Fibroblast of lung (primary cell): Measurements from ENCODE around the gene LILRA1. TPM values are rescaled to one million over a fixed set of nuclear protein-coding genes. Genes with fewer than 3 reads are reported as not detected.

Experiments
- DNase-seq, 2 donors: peaks; one replicate each; pipeline versions ENCODE4 v3.0.0 to v3.0.0-alpha.2; 2010; ENCODE audit warnings: low read depth in 2 of 2
- H2AFZ ChIP-seq: 2 replicates; pipeline ENCODE4 v1.5.1; 2012; ENCODE audit warnings: low read length, control low read depth, inconsistent platforms
- H3K27ac ChIP-seq: 2 replicates; pipeline ENCODE4 v1.5.1; 2011; ENCODE audit warnings: low read length, control low read depth; ENCODE audit not compliant: insufficient read depth
- H3K27me3 ChIP-seq: 2 replicates; pipeline ENCODE4 v1.5.1; 2011; ENCODE audit warnings: mild to moderate bottlenecking, low read length; ENCODE audit not compliant: control insufficient read depth, insufficient read depth
- H3K36me3 ChIP-seq: 2 replicates; pipeline ENCODE4 v1.5.1; 2011; ENCODE audit warnings: low read length; ENCODE audit not compliant: control insufficient read depth, insufficient read depth
- H3K4me1 ChIP-seq: 2 replicates; pipeline ENCODE4 v1.5.1; 2011; ENCODE audit warnings: low read length; ENCODE audit not compliant: control insufficient read depth, insufficient read depth; ENCODE audit errors: extremely low read depth
- H3K4me2 ChIP-seq: 2 replicates; pipeline ENCODE4 v1.5.1; 2011; ENCODE audit warnings: low read length, control low read depth; ENCODE audit not compliant: insufficient read depth; ENCODE audit errors: extremely low read depth
- H3K4me3 ChIP-seq, 4 experiments: fragments of 200-600 bp in 1 of 4; sonication (generic) in 1 of 4; replicated peaks in 1 of 4; 2 replicates each; pipeline ENCODE4 v1.5.1; 2011 to 2016; ENCODE audit warnings: low read length in 4 of 4, low read depth in 3 of 4, mild to moderate bottlenecking in 3 of 4, control low read depth in 2 of 4, inconsistent platforms in 1 of 4, mixed read lengths in 1 of 4; ENCODE audit not compliant: insufficient read depth in 1 of 4; ENCODE audit errors: control extremely low read depth in 1 of 4
- H3K79me2 ChIP-seq: 2 replicates; pipeline ENCODE4 v1.5.1; 2012; ENCODE audit warnings: mild to moderate bottlenecking, low read length, inconsistent platforms; ENCODE audit not compliant: control insufficient read depth, insufficient read depth
- H3K9ac ChIP-seq: 2 replicates; pipeline ENCODE4 v1.5.1; 2011; ENCODE audit warnings: mild to moderate bottlenecking, low read length, control low read depth; ENCODE audit not compliant: insufficient read depth
- H3K9me3 ChIP-seq: 2 replicates; pipeline ENCODE4 v1.5.1; 2012; ENCODE audit warnings: low read depth, low read length; ENCODE audit not compliant: control insufficient read depth, insufficient read depth
- H4K20me1 ChIP-seq: 2 replicates; pipeline ENCODE4 v1.5.1; 2011; ENCODE audit warnings: low read length; ENCODE audit not compliant: control insufficient read depth, insufficient read depth; ENCODE audit errors: extremely low read depth
- EZH2 ChIP-seq: IDR thresholded peaks from 2 replicates; pipeline ENCODE4 v1.5.1; 2012; ENCODE audit warnings: low read length, control low read depth, mild to moderate bottlenecking; ENCODE audit errors: missing control alignments
- polyA plus RNA-seq, 2 donors: library from polyadenylated mRNA; depleted of rRNA in 1 of 2; stranded (reverse) in 1 of 2; unstranded in 1 of 2; fragments of >200 nt; gene quantifications; 2 replicates each; pipeline ENCODE4 v1.2.1, GENCODE V29; 2011 to 2012; ENCODE audit warnings: missing spikeins in 1 of 2
- total RNA-seq: library from RNA; depleted of rRNA; stranded (reverse); fragments of >200 nt; gene quantifications from 2 replicates; pipeline ENCODE4 v1.2.1, GENCODE V29; 2014
- TF ChIP-seq, protein P1 (sequence below), 2 donors: IDR thresholded peaks in 1 of 2; conservative IDR thresholded peaks in 1 of 2; 1 replicate in 1 of 2; 2 replicates in 1 of 2; pipeline ENCODE4 v1.5.1; 2011 to 2012; ENCODE audit warnings: low read length in 2 of 2, control low read depth in 1 of 2, inconsistent platforms in 1 of 2, low read depth in 1 of 2, mild to moderate bottlenecking in 1 of 2

LILRA1 gene
- total and polyA plus RNA-seq, 2 donors (not counting 1 experiment from before 2014, with no cell fraction given) = not detected

DNA sequence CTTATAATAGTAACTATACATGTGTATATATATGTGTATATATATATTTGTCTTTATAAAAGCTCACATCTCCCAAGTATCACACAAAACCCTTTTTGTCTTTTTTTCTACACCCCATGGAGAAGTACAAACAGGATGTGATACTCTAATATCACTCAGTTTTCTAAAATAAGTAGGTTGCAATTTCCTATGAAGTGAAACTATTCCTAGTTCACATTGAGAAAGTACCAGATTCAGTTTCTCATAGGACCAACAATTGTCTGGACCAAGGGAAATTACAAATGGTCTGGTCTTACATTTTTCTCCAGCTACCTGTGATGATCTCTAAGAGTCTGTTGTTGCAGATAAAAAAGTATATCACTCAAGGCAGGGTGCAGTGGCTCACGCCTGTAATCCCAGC is 19.0 kb downstream of the LILRA1 start:
- H3K27ac ChIP-seq = no peak overlapping the region
- no peaks in the 10 kb centered on the region for H3K79me2 ChIP-seq
- no peak overlapping the region for H2AFZ ChIP-seq
- H3K36me3 ChIP-seq = no peaks in the 10 kb centered on the region
- no peak overlapping the region for H3K4me3 ChIP-seq
- H3K4me2 ChIP-seq = no peak overlapping the region
- H3K9me3 ChIP-seq = no peaks in the 10 kb centered on the region
- no peak for DNase-seq
- TF ChIP-seq, protein P1, sequence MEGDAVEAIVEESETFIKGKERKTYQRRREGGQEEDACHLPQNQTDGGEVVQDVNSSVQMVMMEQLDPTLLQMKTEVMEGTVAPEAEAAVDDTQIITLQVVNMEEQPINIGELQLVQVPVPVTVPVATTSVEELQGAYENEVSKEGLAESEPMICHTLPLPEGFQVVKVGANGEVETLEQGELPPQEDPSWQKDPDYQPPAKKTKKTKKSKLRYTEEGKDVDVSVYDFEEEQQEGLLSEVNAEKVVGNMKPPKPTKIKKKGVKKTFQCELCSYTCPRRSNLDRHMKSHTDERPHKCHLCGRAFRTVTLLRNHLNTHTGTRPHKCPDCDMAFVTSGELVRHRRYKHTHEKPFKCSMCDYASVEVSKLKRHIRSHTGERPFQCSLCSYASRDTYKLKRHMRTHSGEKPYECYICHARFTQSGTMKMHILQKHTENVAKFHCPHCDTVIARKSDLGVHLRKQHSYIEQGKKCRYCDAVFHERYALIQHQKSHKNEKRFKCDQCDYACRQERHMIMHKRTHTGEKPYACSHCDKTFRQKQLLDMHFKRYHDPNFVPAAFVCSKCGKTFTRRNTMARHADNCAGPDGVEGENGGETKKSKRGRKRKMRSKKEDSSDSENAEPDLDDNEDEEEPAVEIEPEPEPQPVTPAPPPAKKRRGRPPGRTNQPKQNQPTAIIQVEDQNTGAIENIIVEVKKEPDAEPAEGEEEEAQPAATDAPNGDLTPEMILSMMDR (conservative IDR thresholded peaks at IDR 0.05 in 1 of 2, IDR thresholded peaks at IDR 0.05 in 1 of 2; ENCODE audit: low read depth in 1 of 2, low read length in 2 of 2) = no peak
- TF ChIP-seq EZH2 = no peak
- no peaks in the 10 kb centered on the region for H3K27me3 ChIP-seq
- no peaks in the 10 kb centered on the region for H3K4me1 ChIP-seq
- no peak overlapping the region for H3K9ac ChIP-seq
- no peaks in the 10 kb centered on the region for H4K20me1 ChIP-seq

DNA sequence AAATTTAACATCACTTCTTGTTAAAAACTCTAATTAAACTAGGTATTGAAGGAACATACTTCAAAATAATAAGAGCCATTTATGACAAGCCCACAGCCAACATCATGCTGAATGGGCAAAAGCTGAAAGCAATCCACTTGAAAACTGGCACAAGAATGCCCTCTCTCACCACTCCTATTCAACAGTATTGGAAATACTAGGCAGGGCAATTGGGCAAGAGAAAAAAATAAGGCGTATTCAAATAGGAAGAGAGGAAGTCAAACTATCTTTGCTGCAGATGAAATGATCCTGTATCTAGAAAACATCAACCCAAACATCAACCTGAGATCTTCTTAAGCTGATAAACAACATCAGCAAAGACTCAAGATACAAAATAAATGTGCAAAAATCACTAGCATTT is 21.3 kb downstream of the LILRA1 start:
- TF ChIP-seq EZH2 = no peak
- TF ChIP-seq, protein P1 (conservative IDR thresholded peaks at IDR 0.05 in 1 of 2, IDR thresholded peaks at IDR 0.05 in 1 of 2; ENCODE audit: low read depth in 1 of 2, low read length in 2 of 2) = no peak

GRCh38 chr19:54616057-54616456 is 22.6 kb downstream of the LILRA1 start:
- TF ChIP-seq EZH2 = no peak
- TF ChIP-seq, protein P1 (conservative IDR thresholded peaks at IDR 0.05 in 1 of 2, IDR thresholded peaks at IDR 0.05 in 1 of 2; ENCODE audit: low read depth in 1 of 2, low read length in 2 of 2) = no peak
- H2AFZ ChIP-seq = no peak overlapping the region

More for the DNA sequence above, 21.3 kb downstream of the LILRA1 start:
- Histone ChIP-seq H3K79me2 (no peaks in the 10 kb centered on the region), H3K27me3 (no peaks in the 10 kb centered on the region), H2AFZ (no peak overlapping the region), H3K4me2 (no peak overlapping the region), H3K36me3 (no peaks in the 10 kb centered on the region), H3K9me3 (no peaks in the 10 kb centered on the region), H3K27ac (no peak overlapping the region), H3K9ac (no peak overlapping the region), H3K4me1 (no peaks in the 10 kb centered on the region), H3K4me3 (no peak overlapping the region), H4K20me1 (no peaks in the 10 kb centered on the region)
- DNase-seq = no peak

More at GRCh38 chr19:54616057-54616456, 22.6 kb downstream of the LILRA1 start:
- Histone ChIP-seq H3K4me1 (no peaks in the 10 kb centered on the region), H3K27ac (no peak overlapping the region), H4K20me1 (no peaks in the 10 kb centered on the region), H3K36me3 (no peaks in the 10 kb centered on the region), H3K9ac (no peak overlapping the region), H3K4me2 (no peak overlapping the region), H3K4me3 (no peak overlapping the region), H3K9me3 (no peaks in the 10 kb centered on the region), H3K79me2 (no peaks in the 10 kb centered on the region), H3K27me3 (no peaks in the 10 kb centered on the region)
- no peak for DNase-seq
